GM18868 (cell line): ENCODE data around the gene C5orf34.
"Not testable (repeated sequence)": the region's sequence is repeated elsewhere in the genome, so short reads cannot be mapped to it uniquely, and the experiment has no call there.

Experiments
- ATAC-seq: cut with Tn5 transposase; IDR thresholded peaks from one replicate; pipeline ENCODE4 v1.9.1; 2021; ENCODE audit warnings: mild to moderate bottlenecking, moderate library complexity; ENCODE audit not compliant: unreplicated experiment

The C5orf34 gene

GRCh38 chr5:43520615-43521014 is 5.7 kb upstream of the C5orf34 start:
- ATAC-seq, result no peak

- ATAC-seq, result no peak
These were observed 715 bp upstream of the C5orf34 start for GRCh38 chr5:43515678-43516048.

GRCh38 chr5:43514471-43514815 is 505 bp downstream of the C5orf34 start:
- ATAC-seq, result peak; percentile 31

- ATAC-seq, result no peak
These were observed 923 bp downstream of the C5orf34 start for GRCh38 chr5:43514025-43514424.

GRCh38 chr5:43511062-43511461 is 3.9 kb downstream of the C5orf34 start:
- not testable (repeated sequence) for ATAC-seq

- no peak for ATAC-seq
These were observed 16.4 kb downstream of the C5orf34 start for GRCh38 chr5:43498581-43498980.

GRCh38 chr5:43497311-43498104 is 17.4 kb downstream of the C5orf34 start:
- ATAC-seq, result no peak

- ATAC-seq, result no peak
These were observed 23.6 kb downstream of the C5orf34 start for GRCh38 chr5:43491326-43491725.

- no peak for ATAC-seq
These were observed 28.6 kb downstream of the C5orf34 start for GRCh38 chr5:43486353-43486752.

GRCh38 chr5:43485406-43485805 is 29.5 kb downstream of the C5orf34 start:
- no peak for ATAC-seq

- ATAC-seq, result peak; percentile 74
These were observed 30.7 kb downstream of the C5orf34 start for GRCh38 chr5:43484106-43484849.

- ATAC-seq, result peak; percentile 91
These were observed 31.4 kb downstream of the C5orf34 start, which contains the start of gene TMEM267 for GRCh38 chr5:43483298-43484105. TMEM267 (minus strand) TSS chr5:43483865; CDS start chr5:43453969, 29,896 bp downstream.

GRCh38 chr5:43482490-43483297 is 32.3 kb downstream of the C5orf34 start:
- no peak for ATAC-seq

- ATAC-seq, result no peak
These were observed 45.1 kb downstream of the C5orf34 start for GRCh38 chr5:43469671-43470391.

- ATAC-seq, result no peak
These were observed 47.8 kb downstream of the C5orf34 start for GRCh38 chr5:43467100-43467499.

- not testable (repeated sequence) for ATAC-seq
These were observed 49.5 kb downstream of the C5orf34 start for GRCh38 chr5:43465455-43465854.

- ATAC-seq, result no peak
These were observed 53.9 kb downstream of the C5orf34 start for GRCh38 chr5:43461066-43461465.

GRCh38 chr5:43456556-43456955 is 58.4 kb downstream of the C5orf34 start:
- ATAC-seq, result no peak

GRCh38 chr5:43441575-43441974 is 73.4 kb downstream of the C5orf34 start:
- not testable (repeated sequence) for ATAC-seq
